Activated naive CD8-positive, alpha-beta T cell treated with anti-CD3 and anti-CD28 coated beads, Interleukin-2, amount 50 U/mL, for 16 hours (primary cell): Measurements from ENCODE around the gene KCNMB2.
"Not testable (repeated sequence)": the region's sequence is repeated elsewhere in the genome, so short reads cannot be mapped to it uniquely, and the experiment has no call there.

Source experiments
- DNase-seq: peaks from one replicate; pipeline ENCODE4 v3.0.0-alpha.2; 2020; ENCODE audit warnings: low read depth, low spot score

Gene KCNMB2

GRCh38 chr3:178859900-178860436, 323.7 kb downstream of the KCNMB2 start:
- DNase-seq = not testable (repeated sequence)

DNA sequence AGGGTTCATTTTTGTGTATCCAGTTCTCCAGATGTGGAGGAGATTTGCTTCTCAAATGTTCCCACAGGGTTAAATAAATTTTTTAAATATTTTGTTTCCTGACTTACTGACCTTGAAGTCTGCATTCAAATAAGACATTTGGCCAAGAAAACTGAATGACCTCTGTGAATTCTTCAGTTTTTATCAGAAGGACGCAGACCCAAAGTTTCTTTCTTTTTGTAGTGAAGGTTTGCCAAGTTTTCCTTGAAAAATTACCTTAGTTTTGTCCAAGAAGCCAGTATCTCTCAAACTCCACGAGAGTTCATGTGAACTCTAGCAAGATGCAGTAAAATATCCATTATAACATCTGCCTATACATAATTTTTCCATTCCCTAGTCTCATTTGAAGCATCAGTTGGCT, 332.4 kb downstream of the KCNMB2 start:
- DNase-seq = no peak

- no peak for DNase-seq
Observed at GRCh38 chr3:178870085-178870484, 333.8 kb downstream of the KCNMB2 start.

DNA sequence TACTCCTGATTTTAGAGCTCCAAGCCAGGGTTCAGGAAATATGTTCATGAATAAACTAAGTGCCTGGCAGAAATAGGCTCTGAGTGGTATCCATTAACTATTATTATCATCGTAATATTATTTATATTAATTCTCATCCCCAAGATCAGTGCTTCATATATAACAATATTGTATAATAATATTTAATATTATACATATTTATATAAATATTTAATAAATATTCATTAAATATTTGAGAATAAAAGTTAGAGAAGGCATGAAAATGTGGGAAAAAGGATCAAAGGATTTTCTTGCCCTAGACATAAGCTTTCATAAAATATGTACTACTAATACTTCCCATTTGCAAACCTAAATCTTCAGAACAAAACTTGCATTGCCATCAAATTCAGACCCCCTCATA, 338.9 kb downstream of the KCNMB2 start:
- no peak for DNase-seq

DNA sequence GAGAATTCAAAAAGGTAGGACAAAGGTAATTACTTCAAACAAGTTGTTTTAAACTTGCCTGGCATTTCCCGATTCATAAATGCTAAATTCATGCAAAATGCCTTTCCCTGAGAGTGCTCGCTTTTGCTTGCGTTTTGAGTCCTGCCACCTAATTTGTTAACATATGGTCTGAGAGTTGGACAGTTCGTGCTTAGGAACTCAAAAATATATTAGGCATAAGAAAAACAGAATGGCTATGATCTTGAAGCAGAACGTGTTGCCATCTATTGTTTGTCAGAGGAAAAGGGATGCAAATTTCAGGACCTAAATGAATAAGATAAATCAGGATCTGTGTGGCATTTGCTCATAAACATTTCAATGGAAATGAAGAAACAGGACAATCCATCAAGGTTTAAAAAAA, 339.6 kb downstream of the KCNMB2 start:
- DNase-seq = no peak

- DNase-seq = no peak
Observed at GRCh38 chr3:178880274-178880673, 344.0 kb downstream of the KCNMB2 start.
